GM19099 (cell line): ENCODE results near the gene COL1A2.

Experiments
- POLR2A ChIP-seq: IDR thresholded peaks from 3 replicates; pipeline ENCODE4 v1.6.1; 2011; ENCODE audit warnings: low read depth; ENCODE audit not compliant: insufficient read length; ENCODE audit errors: extremely low read depth

The COL1A2 gene

GRCh38 chr7:94452239-94452638, 57.5 kb downstream of the COL1A2 start:
- no peak for TF ChIP-seq POLR2A

GRCh38 chr7:94453898-94454297, 59.2 kb downstream of the COL1A2 start:
- no peak for TF ChIP-seq POLR2A

- no peak for TF ChIP-seq POLR2A
Measured at GRCh38 chr7:94458041-94458440, 63.3 kb downstream of the COL1A2 start.

- no peak for TF ChIP-seq POLR2A
Measured at GRCh38 chr7:94466516-94466915, 71.8 kb downstream of the COL1A2 start.

- TF ChIP-seq POLR2A: no peak
Measured at GRCh38 chr7:94471604-94472003, 76.9 kb downstream of the COL1A2 start.

- TF ChIP-seq POLR2A: no peak
Measured at GRCh38 chr7:94472608-94473007, 77.9 kb downstream of the COL1A2 start.

- no peak for TF ChIP-seq POLR2A
Measured at GRCh38 chr7:94476251-94476840, 81.7 kb downstream of the COL1A2 start.

GRCh38 chr7:94477878-94478277, 83.2 kb downstream of the COL1A2 start:
- no peak for TF ChIP-seq POLR2A

GRCh38 chr7:94478648-94479214, 84.0 kb downstream of the COL1A2 start:
- no peak for TF ChIP-seq POLR2A
